ENCODE data around the gene AVPI1. TPM values are rescaled to one million over a fixed set of nuclear protein-coding genes. Genes with fewer than 3 reads are reported as not detected.

AVPI1 gene
- total RNA-seq, 1 donor from 2014 or later, result 125 TPM

GRCh38 chr10:97628228-97628627, 58.8 kb downstream of the AVPI1 start:
- intact Hi-C loops (cut with DNase I), result no loop called here
- TF ChIP-seq, protein P1, sequence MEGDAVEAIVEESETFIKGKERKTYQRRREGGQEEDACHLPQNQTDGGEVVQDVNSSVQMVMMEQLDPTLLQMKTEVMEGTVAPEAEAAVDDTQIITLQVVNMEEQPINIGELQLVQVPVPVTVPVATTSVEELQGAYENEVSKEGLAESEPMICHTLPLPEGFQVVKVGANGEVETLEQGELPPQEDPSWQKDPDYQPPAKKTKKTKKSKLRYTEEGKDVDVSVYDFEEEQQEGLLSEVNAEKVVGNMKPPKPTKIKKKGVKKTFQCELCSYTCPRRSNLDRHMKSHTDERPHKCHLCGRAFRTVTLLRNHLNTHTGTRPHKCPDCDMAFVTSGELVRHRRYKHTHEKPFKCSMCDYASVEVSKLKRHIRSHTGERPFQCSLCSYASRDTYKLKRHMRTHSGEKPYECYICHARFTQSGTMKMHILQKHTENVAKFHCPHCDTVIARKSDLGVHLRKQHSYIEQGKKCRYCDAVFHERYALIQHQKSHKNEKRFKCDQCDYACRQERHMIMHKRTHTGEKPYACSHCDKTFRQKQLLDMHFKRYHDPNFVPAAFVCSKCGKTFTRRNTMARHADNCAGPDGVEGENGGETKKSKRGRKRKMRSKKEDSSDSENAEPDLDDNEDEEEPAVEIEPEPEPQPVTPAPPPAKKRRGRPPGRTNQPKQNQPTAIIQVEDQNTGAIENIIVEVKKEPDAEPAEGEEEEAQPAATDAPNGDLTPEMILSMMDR (IDR thresholded peaks at IDR 0.05), result no peak
- TF ChIP-seq POLR2AphosphoS5 (IDR thresholded peaks at IDR 0.05; ENCODE audit: insufficient read depth in 1 of 2, low read depth in 1 of 2) (no peak), POLR2A (IDR thresholded peaks at IDR 0.05) (no peak)
- Histone ChIP-seq H3K4me1 (peaks cover 8% of the 10 kb centered on the region), H3K27me3 (no peaks in the 10 kb centered on the region), H3K36me3 (no peaks in the 10 kb centered on the region), H3K27ac (no peak overlapping the region), H3K4me3 (no peak overlapping the region), H3K9me3 (no peaks in the 10 kb centered on the region)
- DNase-seq (ENCODE audit: extremely low spot score in 2 of 2), result no peak

DNA sequence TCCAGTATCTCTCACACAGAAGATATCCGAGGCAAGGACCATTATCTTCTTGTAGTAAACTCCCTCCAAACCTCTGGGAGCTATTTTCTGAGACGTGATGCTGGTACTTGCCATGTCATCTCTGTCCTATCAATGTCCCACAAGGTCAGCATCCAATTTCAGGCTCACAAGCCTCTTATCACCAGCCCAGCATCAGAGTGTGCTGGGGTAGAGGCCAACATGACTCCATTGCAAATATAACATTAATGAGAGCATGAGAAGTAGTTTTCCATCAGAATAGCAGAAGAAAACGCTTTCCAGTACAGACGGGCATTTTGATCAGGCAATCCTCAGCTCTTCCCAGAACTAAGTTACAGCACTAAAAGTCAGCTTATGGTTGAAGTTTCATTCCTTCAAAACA, 59.3 kb downstream of the AVPI1 start:
- H3K9me3 ChIP-seq, result no peaks in the 10 kb centered on the region
- no peaks in the 10 kb centered on the region for H3K27me3 ChIP-seq
- H3K27ac ChIP-seq, result no peak overlapping the region
- no peak for DNase-seq (ENCODE audit: extremely low spot score in 2 of 2)
- H3K4me1 ChIP-seq, result peaks cover 5% of the 10 kb centered on the region
- intact Hi-C loops (cut with DNase I), result no loop called here
- H3K36me3 ChIP-seq, result no peaks in the 10 kb centered on the region
- TF ChIP-seq, protein P1 (IDR thresholded peaks at IDR 0.05), result no peak
- TF ChIP-seq POLR2A (IDR thresholded peaks at IDR 0.05) (no peak), POLR2AphosphoS5 (IDR thresholded peaks at IDR 0.05; ENCODE audit: insufficient read depth in 1 of 2, low read depth in 1 of 2) (no peak)
- H3K4me3 ChIP-seq, result no peak overlapping the region

Other genes starting within 250 kb of the AVPI1 start
- 37.6 TPM for gene EXOSC1, start 241.2 kb downstream of the AVPI1 start, total RNA-seq
- gene ZDHHC16, start 241.1 kb downstream of the AVPI1 start, total RNA-seq, result 27.3 TPM
- 92.6 TPM for gene MMS19, start 188.8 kb downstream of the AVPI1 start, total RNA-seq
- gene UBTD1, start 188.3 kb downstream of the AVPI1 start, total RNA-seq, result 18.4 TPM
- gene ANKRD2, start 114.5 kb downstream of the AVPI1 start, total RNA-seq, result not detected
- gene HOGA1, start 102.9 kb downstream of the AVPI1 start, total RNA-seq, result 0.98 TPM
- gene C10orf62, start 97.5 kb downstream of the AVPI1 start, total RNA-seq, result not detected
- gene MORN4, start 53.7 kb downstream of the AVPI1 start, total RNA-seq, result 1.7 TPM
- gene PI4K2A, start 46.6 kb downstream of the AVPI1 start, total RNA-seq, result 17.7 TPM
- 24.1 TPM for gene MARVELD1, start 26.5 kb upstream of the AVPI1 start, total RNA-seq
- 28.0 TPM for gene ZFYVE27, start 49.9 kb upstream of the AVPI1 start, total RNA-seq
- gene SFRP5, start 84.8 kb upstream of the AVPI1 start, total RNA-seq, result 1.7 TPM
- 2.5 TPM for gene GOLGA7B, start 162.6 kb upstream of the AVPI1 start, total RNA-seq